ENCODE results near the gene THSD4.
"Not testable (repeated sequence)": the region's sequence is repeated elsewhere in the genome, so short reads cannot be mapped to it uniquely, and the experiment has no call there.

THSD4 gene

DNA sequence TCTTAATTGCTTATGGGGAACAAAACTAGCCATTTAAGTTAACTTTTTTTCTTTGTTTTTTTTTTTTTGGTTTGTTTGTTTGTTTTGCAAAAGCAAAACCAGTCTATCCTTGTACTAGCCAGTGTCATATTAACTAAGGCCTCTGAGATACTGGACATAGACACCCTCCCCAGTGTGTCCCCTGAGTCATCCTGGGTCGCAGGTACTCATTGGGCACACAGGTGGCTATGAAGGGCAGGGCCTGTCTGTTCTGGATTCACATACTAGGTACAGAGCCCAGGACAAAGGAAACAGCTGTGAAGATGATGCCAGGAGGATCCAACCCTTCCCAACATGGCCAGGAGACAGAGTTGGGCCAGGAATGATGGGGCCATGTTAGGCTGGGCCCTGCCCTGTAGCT, 318.1 kb downstream of the THSD4 start:
- TF ChIP-seq, protein P1, sequence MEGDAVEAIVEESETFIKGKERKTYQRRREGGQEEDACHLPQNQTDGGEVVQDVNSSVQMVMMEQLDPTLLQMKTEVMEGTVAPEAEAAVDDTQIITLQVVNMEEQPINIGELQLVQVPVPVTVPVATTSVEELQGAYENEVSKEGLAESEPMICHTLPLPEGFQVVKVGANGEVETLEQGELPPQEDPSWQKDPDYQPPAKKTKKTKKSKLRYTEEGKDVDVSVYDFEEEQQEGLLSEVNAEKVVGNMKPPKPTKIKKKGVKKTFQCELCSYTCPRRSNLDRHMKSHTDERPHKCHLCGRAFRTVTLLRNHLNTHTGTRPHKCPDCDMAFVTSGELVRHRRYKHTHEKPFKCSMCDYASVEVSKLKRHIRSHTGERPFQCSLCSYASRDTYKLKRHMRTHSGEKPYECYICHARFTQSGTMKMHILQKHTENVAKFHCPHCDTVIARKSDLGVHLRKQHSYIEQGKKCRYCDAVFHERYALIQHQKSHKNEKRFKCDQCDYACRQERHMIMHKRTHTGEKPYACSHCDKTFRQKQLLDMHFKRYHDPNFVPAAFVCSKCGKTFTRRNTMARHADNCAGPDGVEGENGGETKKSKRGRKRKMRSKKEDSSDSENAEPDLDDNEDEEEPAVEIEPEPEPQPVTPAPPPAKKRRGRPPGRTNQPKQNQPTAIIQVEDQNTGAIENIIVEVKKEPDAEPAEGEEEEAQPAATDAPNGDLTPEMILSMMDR (IDR thresholded peaks at IDR 0.05; ENCODE audit: extremely low read depth, missing control alignments): no peak
- no peak for DNase-seq (ENCODE audit: low spot score)

DNA sequence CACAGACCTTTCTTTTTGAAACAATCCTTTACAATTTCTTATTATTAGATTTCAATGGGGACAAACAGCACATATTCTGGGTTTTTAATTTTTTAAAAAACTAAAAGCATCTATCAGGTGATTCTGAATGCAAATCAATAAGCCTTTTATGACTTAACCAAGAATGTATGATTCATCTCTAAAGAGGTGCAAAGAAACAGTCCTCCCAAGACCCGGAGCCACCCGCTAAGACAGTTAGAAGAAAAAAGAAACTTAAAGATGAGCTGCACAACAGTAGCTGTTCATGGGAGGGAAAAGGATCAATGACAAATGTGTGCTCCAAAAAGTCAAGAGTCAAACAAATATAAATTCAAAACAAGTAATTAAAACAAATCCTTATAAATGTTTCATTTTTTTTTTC, 319.5 kb downstream of the THSD4 start:
- TF ChIP-seq, protein P1 (IDR thresholded peaks at IDR 0.05; ENCODE audit: extremely low read depth, missing control alignments): no peak
- DNase-seq (ENCODE audit: low spot score): no peak

DNA sequence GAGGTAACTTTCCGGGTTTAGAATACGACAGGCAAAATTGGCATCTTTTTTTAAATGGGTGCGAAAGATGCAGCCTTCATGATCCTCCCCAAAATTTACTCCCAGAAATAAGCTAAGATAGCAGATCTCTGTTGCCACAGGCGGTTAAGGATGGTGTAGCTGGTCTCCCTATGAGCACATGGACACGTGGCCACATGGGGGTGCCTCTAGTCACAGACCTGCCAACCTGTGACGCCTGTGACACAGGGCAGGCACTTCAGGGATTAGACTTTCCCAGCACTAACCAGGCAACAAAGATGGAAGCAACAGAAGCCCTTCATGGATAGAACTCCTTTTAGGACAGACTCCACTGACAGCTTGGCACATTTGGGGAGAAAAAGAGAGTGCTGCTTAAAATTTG, 320.3 kb downstream of the THSD4 start:
- TF ChIP-seq, protein P1 (IDR thresholded peaks at IDR 0.05; ENCODE audit: extremely low read depth, missing control alignments): no peak
- DNase-seq (ENCODE audit: low spot score): no peak

DNA sequence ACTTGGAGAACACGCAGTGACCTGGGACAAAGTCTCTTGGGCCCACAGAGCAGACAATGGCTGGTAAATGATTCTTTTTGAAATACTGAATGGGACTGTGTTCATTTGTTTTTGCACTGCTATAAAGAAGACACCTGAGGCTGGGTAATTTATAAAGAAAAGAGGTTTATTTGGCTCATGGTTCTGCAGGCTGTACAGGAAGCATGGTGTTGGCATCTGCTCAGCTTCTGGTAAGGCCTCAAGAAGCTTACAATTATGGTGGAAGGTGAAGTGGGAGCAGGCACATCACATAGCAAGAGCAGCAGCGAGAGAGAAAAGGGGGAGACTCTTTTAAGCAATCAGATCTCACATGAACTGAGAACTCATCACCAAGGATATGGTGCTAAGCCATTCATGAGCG, 321.6 kb downstream of the THSD4 start:
- DNase-seq (ENCODE audit: low spot score): no peak
- TF ChIP-seq, protein P1 (IDR thresholded peaks at IDR 0.05; ENCODE audit: extremely low read depth, missing control alignments): no peak

DNA sequence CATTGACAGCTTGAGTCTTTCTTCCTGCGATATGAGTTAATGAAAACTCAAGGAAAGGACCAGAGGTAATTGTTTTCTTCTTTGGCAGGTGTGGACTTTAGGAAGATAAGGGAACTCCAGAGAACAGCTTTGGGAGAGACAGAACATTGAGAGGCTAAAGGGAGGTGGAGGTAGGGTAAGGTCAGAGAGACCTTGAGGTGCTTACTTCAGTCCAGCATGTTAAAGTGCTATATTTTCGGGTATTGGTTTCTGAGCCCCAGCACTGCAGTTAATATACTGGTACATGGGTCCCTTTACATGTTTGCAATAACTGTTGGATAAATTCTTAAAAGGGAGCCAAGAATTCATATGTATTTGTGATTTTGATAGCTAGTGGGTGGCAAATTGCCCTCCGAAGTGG, 322.1 kb downstream of the THSD4 start:
- TF ChIP-seq, protein P1 (IDR thresholded peaks at IDR 0.05; ENCODE audit: extremely low read depth, missing control alignments): no peak
- no peak for DNase-seq (ENCODE audit: low spot score)

DNA sequence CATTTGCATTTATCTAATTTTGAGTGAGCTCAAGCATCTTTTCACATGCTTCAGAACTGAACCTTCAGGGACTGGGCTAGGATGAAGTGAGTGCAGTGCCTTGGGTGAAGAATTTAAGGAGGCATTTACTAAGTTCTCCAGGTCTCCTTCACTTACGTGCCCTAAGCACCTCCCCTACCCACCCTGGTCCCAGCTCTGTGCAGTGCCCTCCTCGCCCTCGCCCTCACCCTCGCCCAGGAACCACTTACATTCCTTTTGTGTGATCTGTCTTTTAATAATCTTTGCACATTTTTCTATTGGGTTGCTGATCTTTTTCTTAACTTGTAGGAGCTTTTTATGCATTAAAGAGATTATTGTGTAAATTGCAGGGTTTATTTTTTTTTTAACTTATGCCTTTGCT, 322.6 kb downstream of the THSD4 start:
- TF ChIP-seq, protein P1 (IDR thresholded peaks at IDR 0.05; ENCODE audit: extremely low read depth, missing control alignments): no peak
- no peak for DNase-seq (ENCODE audit: low spot score)

DNA sequence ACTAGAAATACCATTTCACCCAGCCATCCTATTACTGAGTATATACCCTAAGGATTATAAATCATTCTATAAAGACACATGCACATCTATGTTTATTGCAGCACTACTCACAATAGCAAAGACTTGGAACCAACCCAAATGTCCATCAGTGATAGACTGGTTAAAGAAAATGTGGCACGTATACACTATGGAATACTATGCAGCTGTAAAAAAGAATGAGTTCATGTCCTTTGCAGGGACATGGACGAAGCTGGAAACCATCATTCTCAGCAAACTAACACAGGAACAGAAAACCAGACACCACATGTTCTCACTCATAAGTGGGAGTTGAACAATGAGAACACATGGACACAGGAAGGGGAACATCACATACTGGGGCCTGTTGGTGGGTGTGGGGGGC, 324.2 kb downstream of the THSD4 start:
- not testable (repeated sequence) for DNase-seq (ENCODE audit: low spot score)

DNA sequence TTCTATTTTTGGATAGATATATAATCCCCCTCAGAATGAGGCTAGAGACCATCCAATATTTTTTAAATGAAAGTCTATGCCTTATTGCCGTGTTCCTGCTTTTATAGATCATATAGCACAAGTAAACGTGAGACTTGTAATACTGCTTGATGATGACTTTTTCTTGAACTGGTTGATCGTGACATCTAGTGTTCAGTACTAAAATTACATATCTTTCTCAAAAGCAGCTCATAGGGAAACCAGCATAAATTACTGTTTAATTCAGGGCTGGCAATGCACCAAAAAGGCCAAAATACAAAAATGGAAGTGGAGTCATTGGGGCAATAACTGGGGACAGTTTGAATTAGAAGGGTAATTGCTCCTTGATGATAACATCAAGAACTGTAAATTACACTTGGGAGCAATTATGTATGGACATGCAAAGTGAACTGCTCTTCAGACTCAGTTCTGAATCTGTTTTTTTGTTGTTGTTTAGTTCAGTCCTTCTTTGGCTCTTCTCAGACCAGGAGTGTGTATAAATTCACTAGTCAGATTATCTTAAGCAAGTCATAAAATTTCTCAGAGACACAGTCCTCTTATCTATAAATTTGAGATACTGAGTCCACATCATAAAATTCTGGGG, 325.3 kb downstream of the THSD4 start:
- DNase-seq (ENCODE audit: low spot score): peak; percentile 20

More for the DNA sequence above, 325.3 kb downstream of the THSD4 start:
- TF ChIP-seq, protein P1 (IDR thresholded peaks at IDR 0.05; ENCODE audit: extremely low read depth, missing control alignments): peak; percentile 9

All from GM20000 (cell line).